GM23338 (cell line): ENCODE results near the gene GPR162. TPM values are rescaled to one million over a fixed set of nuclear protein-coding genes. Genes with fewer than 3 reads are reported as not detected.

Experiments used
- ATAC-seq: fragments of 200-7000 bp; cut with Tn5 transposase; 3 replicates; pipeline ENCODE4 v1.9.1; 2020
- DNase-seq: peaks from one replicate; pipeline ENCODE4 v3.0.0-alpha.2; 2015; ENCODE audit warnings: low spot score
- H2AFZ ChIP-seq: fragments of 200-600 bp; sonication (generic); 2 replicates; pipeline ENCODE4 v1.8.0; 2016; ENCODE audit warnings: antibody characterized with exemption, mild to moderate bottlenecking, moderate library complexity
- H3F3A ChIP-seq: fragments of 200-600 bp; sonication (generic); replicated peaks from 2 replicates; pipeline ENCODE4 v1.8.0; 2017; ENCODE audit warnings: antibody characterized with exemption, mixed run types, low read depth
- H3K27ac ChIP-seq: fragments of 200-600 bp; sonication (generic); 2 replicates; pipeline ENCODE4 v1.6.1; 2016; ENCODE audit warnings: low read depth
- H3K27me3 ChIP-seq: fragments of 200-600 bp; sonication (generic); 2 replicates; pipeline ENCODE4 v1.8.0; 2016; ENCODE audit warnings: mild to moderate bottlenecking, mixed run types, moderate library complexity; ENCODE audit not compliant: insufficient read depth
- H3K36me3 ChIP-seq: fragments of 200-600 bp; sonication (generic); 2 replicates; pipeline ENCODE4 v1.8.0; 2016; ENCODE audit warnings: mild to moderate bottlenecking; ENCODE audit not compliant: insufficient read depth
- H3K4me1 ChIP-seq: fragments of 200-600 bp; sonication (generic); 2 replicates; pipeline ENCODE4 v1.8.0; 2016; ENCODE audit warnings: mild to moderate bottlenecking, moderate library complexity; ENCODE audit not compliant: insufficient read depth
- H3K4me2 ChIP-seq: fragments of 200-600 bp; sonication (generic); 2 replicates; pipeline ENCODE4 v1.7.1; 2017; ENCODE audit warnings: mixed run types
- H3K4me3 ChIP-seq: fragments of 200-600 bp; sonication (generic); 2 replicates; pipeline ENCODE4 v1.6.1; 2016; ENCODE audit warnings: mixed run types
- H3K79me2 ChIP-seq: fragments of 200-600 bp; sonication (generic); replicated peaks from 2 replicates; pipeline ENCODE4 v1.8.0; 2017; ENCODE audit warnings: mild to moderate bottlenecking; ENCODE audit not compliant: insufficient read depth
- H3K9me2 ChIP-seq: fragments of 200-600 bp; sonication (generic); 2 replicates; pipeline ENCODE4 v1.8.0; 2017; ENCODE audit not compliant: insufficient read depth
- H4K20me1 ChIP-seq: fragments of 200-600 bp; sonication (generic); replicated peaks from 2 replicates; pipeline ENCODE4 v1.8.0; 2017; ENCODE audit warnings: mild to moderate bottlenecking; ENCODE audit not compliant: insufficient read depth
- H3K27ac Mint-ChIP-seq: 2 replicates; pipeline ENCODE4 v1.8.0; 2020; ENCODE audit warnings: inconsistent platforms, mild to moderate bottlenecking, moderate library complexity, mixed read lengths
- H3K27me3 Mint-ChIP-seq: 3 replicates; pipeline ENCODE4 v1.8.0; 2022; ENCODE audit warnings: low read depth, mild to moderate bottlenecking, moderate library complexity, mixed read lengths, inconsistent platforms; ENCODE audit not compliant: insufficient read depth, poor library complexity
- H3K36me3 Mint-ChIP-seq: 3 replicates; pipeline ENCODE4 v1.8.0; 2021; ENCODE audit warnings: low read depth, mild to moderate bottlenecking, inconsistent platforms, moderate library complexity, mixed read lengths
- H3K4me1 Mint-ChIP-seq: 3 replicates; pipeline ENCODE4 v1.8.0; 2020; ENCODE audit warnings: mild to moderate bottlenecking, inconsistent platforms, mixed read lengths
- H3K4me3 Mint-ChIP-seq: 3 replicates; pipeline ENCODE4 v1.8.0; 2021; ENCODE audit warnings: moderate library complexity, mild to moderate bottlenecking, inconsistent platforms, mixed read lengths
- H3K9me3 Mint-ChIP-seq: 3 replicates; pipeline ENCODE4 v1.8.0; 2020; ENCODE audit warnings: moderate library complexity, mild to moderate bottlenecking, inconsistent platforms, mixed read lengths
- CTCF ChIP-seq, 2 experiments: fragments of 200-600 bp in 1 of 2; sonication (generic) in 1 of 2; conservative IDR thresholded peaks; 2 replicates each; pipeline versions ENCODE4 v1.5.1 to v1.6.1; 2016 to 2017; ENCODE audit warnings: antibody characterized with exemption in 2 of 2, low read depth in 2 of 2, mild to moderate bottlenecking in 2 of 2, moderate library complexity in 1 of 2
- ETS1 ChIP-seq: IDR thresholded peaks from 2 replicates; pipeline ENCODE4 v1.6.1; 2016; ENCODE audit warnings: antibody characterized with exemption
- EZH2 ChIP-seq: fragments of 200-600 bp; sonication (generic); IDR thresholded peaks from one replicate; pipeline ENCODE4 v1.8.0; 2017; ENCODE audit warnings: antibody characterized with exemption, mild to moderate bottlenecking, low read depth; ENCODE audit not compliant: unreplicated experiment
- NANOG ChIP-seq: IDR thresholded peaks from 2 replicates; pipeline ENCODE4 v1.6.1; 2016; ENCODE audit warnings: antibody characterized with exemption, borderline replicate concordance
- POLR2AphosphoS5 ChIP-seq: IDR thresholded peaks from 2 replicates; pipeline ENCODE4 v1.6.1; 2016; ENCODE audit warnings: antibody characterized with exemption, low read depth
- REST ChIP-seq: IDR thresholded peaks from one replicate; pipeline ENCODE4 v1.6.1; 2018; ENCODE audit warnings: antibody characterized with exemption; ENCODE audit not compliant: unreplicated experiment
- STAT1 ChIP-seq: IDR thresholded peaks from one replicate; pipeline ENCODE4 v1.6.1; 2016; ENCODE audit warnings: antibody characterized with exemption; ENCODE audit not compliant: unreplicated experiment
- ZNF114 ChIP-seq: fragments of 250-450 bp; sonication (Bioruptor Pico); IDR thresholded peaks from 2 replicates; pipeline ENCODE4 v1.5.0; 2020; ENCODE audit warnings: mild to moderate bottlenecking, moderate library complexity
- ZNF331 ChIP-seq: fragments of 250-450 bp; sonication (Bioruptor Pico); IDR thresholded peaks from 2 replicates; pipeline ENCODE4 v1.5.0; 2020; ENCODE audit warnings: low read depth, mild to moderate bottlenecking, moderate library complexity
- ZNF462 ChIP-seq: fragments of 250-450 bp; sonication (Bioruptor Pico); IDR thresholded peaks from 2 replicates; pipeline ENCODE4 v1.5.0; 2020; ENCODE audit warnings: mild to moderate bottlenecking, moderate library complexity
- polyA plus RNA-seq: library from polyadenylated mRNA; unstranded; fragments of >200 nt; fragmentation: Nextera tagmentation; extraction: Ambion mirVana; gene quantifications from 2 replicates; pipeline ENCODE4 v1.2.1, GENCODE V29; 2016
- total RNA-seq: library from RNA; depleted of rRNA; stranded (reverse); fragments of >200 nt; shearing (Covaris generic); gene quantifications from 2 replicates; pipeline ENCODE4 v1.2.3, GENCODE V29; 2014

Gene GPR162
- total and polyA plus RNA-seq, 2 experiments from 2014 or later = 4.7 to 5.0 TPM

GRCh38 chr12:6861391-6861790, 39.8 kb downstream of the GPR162 start:
- TF ChIP-seq ZNF114 (CRISPR knock-in tag) (no peak), NANOG (no peak), CTCF (conservative IDR thresholded peaks at IDR 0.05; ENCODE audit: low read depth in 2 of 2) (no peak), ETS1 (no peak), ZNF462 (CRISPR knock-in tag) (no peak), STAT1 (no peak), POLR2AphosphoS5 (no peak), EZH2 (no peak), ZNF331 (no peak), REST (no peak)
- H3K79me2 ChIP-seq = no peaks in the 10 kb centered on the region
- no peak for ATAC-seq
- H3K9me3 Mint-ChIP-seq = no peaks in the 10 kb centered on the region; the same call in 2 of the 3 replicates
- 0 out of 2 replicates have a peak, but pooled peaks cover 1% of the 10 kb centered on the region for H4K20me1 ChIP-seq
- no peak overlapping the region for H3K4me2 ChIP-seq
- no peaks in the 10 kb centered on the region for H3K9me2 ChIP-seq
- H2AFZ ChIP-seq = no peak overlapping the region
- peaks cover 85% of the 10 kb centered on the region for H3K36me3 Mint-ChIP-seq
- H3K4me3 Mint-ChIP-seq = no peak overlapping the region
- no peaks in the 10 kb centered on the region for H3K27me3 ChIP-seq
- peaks cover 21% of the 10 kb centered on the region for H3K36me3 ChIP-seq
- peaks cover 15% of the 10 kb centered on the region for H3K27me3 Mint-ChIP-seq
- H3K27ac Mint-ChIP-seq = no peak overlapping the region
- DNase-seq = no peak
- peaks cover 11% of the 10 kb centered on the region for H3K4me1 ChIP-seq
- H3K4me1 Mint-ChIP-seq = peaks cover 11% of the 10 kb centered on the region
- H3F3A ChIP-seq = peaks cover 9% of the 10 kb centered on the region
- no peak overlapping the region for H3K27ac ChIP-seq
- H3K4me3 ChIP-seq = no peak overlapping the region
